ENCODE measurements around the gene TNS3. TPM values are rescaled to one million over a fixed set of nuclear protein-coding genes. Genes with fewer than 3 reads are reported as not detected.

Gene TNS3
- total RNA-seq, 2 donors from 2014 or later = 0.50 TPM; not detected in 1

DNA sequence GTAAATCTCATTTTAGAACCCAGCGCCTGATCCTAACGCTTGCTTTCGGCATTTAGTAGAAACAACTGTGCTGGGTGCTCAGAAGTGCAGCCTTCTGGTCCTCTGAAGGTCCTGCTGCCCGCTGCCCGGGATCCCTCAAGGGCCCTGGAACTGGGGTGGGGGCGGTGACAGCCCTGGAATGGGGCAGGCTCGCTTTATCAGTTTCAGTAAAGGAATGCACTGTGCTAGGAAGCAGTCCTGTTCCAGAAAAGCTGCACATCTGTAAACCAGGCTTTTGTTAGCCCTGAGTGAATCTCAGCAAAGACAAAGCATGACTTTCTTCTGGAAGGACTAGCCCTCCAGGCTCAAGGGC lies 254.6 kb downstream of the TNS3 start:
- ATAC-seq (no peak), DNase-seq (ENCODE audit: low spot score) (no peak)
- H3K9me3 Mint-ChIP-seq = no peaks in the 10 kb centered on the region
- H3K4me3 Mint-ChIP-seq = no peak overlapping the region
- no peak overlapping the region for H3K27ac Mint-ChIP-seq
- H3K36me3 Mint-ChIP-seq = no peaks in the 10 kb centered on the region
- H3K27me3 Mint-ChIP-seq = no peaks in the 10 kb centered on the region
- H3K4me1 Mint-ChIP-seq (ENCODE audit: low read depth in 2 of 2) = no peaks in the 10 kb centered on the region

DNA sequence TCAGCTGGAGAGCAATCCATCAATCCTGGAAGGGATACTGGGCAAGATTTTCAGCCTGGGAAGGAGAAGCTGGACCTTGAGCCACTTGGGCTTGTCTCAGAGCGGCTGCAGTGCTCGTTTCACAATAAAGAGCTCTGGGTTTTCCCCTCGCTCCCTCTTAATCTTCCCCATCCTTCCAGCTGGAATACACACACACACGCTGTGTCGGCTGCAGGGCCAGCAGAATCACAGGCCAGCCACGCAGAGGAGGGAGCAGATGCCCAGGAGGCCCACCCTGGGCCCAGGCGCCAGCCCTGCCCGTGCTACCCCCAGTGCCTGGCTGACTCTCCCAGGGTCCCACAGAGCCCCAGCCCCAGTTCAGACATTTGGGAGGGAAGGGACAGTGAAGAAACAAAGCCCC lies 255.1 kb downstream of the TNS3 start:
- DNase-seq (ENCODE audit: low spot score) = no peak
- Mint-ChIP-seq H3K9me3 (no peaks in the 10 kb centered on the region), H3K27ac (no peak overlapping the region), H3K4me3 (no peak overlapping the region), H3K36me3 (no peaks in the 10 kb centered on the region), H3K27me3 (no peaks in the 10 kb centered on the region), H3K4me1 (ENCODE audit: low read depth in 2 of 2) (no peaks in the 10 kb centered on the region)
- no peak for ATAC-seq

- H3K27me3 Mint-ChIP-seq = no peaks in the 10 kb centered on the region
- DNase-seq (ENCODE audit: low spot score) (no peak), ATAC-seq (no peak)
- no peak overlapping the region for H3K4me3 Mint-ChIP-seq
- no peak overlapping the region for H3K27ac Mint-ChIP-seq
- no peaks in the 10 kb centered on the region for H3K9me3 Mint-ChIP-seq
- no peaks in the 10 kb centered on the region for H3K4me1 Mint-ChIP-seq (ENCODE audit: low read depth in 2 of 2)
- no peaks in the 10 kb centered on the region for H3K36me3 Mint-ChIP-seq
Observed at GRCh38 chr7:47326220-47326619, 255.7 kb downstream of the TNS3 start.

DNA sequence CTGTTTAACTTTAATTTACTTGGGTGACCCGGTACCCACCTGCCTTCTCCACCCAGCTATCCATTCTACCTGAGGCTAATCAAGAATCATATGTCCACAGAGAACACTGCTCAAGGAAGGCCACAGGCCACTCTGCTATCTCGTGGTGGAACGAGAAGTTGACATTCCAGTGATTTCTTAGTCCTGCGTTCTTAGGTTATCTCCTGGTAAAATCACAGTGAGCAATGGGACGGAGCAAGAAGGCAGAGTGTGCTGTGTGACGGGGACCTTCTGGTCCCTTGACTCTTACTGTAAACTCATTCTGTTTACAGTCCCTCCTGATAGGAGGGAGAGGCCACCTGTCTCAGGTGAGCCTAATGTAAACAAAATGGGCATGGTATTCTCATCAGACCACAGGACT lies 256.6 kb downstream of the TNS3 start:
- H3K27ac Mint-ChIP-seq = no peak overlapping the region
- no peaks in the 10 kb centered on the region for H3K9me3 Mint-ChIP-seq
- H3K4me1 Mint-ChIP-seq (ENCODE audit: low read depth in 2 of 2) = no peaks in the 10 kb centered on the region
- no peak overlapping the region for H3K4me3 Mint-ChIP-seq
- H3K27me3 Mint-ChIP-seq = no peaks in the 10 kb centered on the region
- no peaks in the 10 kb centered on the region for H3K36me3 Mint-ChIP-seq
- DNase-seq (ENCODE audit: low spot score) (no peak), ATAC-seq (no peak)

DNA sequence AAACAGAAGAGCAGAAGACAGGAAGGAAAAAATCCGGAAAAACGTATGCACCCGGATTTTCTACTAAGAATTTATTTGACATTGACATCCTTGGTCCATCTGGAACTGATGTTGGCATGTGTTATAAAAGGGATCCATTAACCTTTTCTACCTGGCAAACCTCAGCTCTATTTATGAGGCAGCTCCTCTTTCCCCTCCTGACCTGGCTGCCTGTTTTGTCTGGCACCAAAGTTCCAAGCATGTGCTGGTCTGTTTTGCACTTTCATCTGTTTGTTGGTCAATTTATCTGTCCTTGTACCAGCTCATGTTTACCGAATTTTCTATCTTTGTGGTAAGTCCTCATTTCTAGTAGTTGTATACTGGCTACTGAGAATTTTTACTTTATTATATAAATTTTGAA lies 258.0 kb downstream of the TNS3 start:
- no peak overlapping the region for H3K27ac Mint-ChIP-seq
- H3K9me3 Mint-ChIP-seq = no peaks in the 10 kb centered on the region
- H3K27me3 Mint-ChIP-seq = no peaks in the 10 kb centered on the region
- no peak for DNase-seq (ENCODE audit: low spot score)
- no peaks in the 10 kb centered on the region for H3K4me1 Mint-ChIP-seq (ENCODE audit: low read depth in 2 of 2)
- ATAC-seq = no peak
- no peaks in the 10 kb centered on the region for H3K36me3 Mint-ChIP-seq
- H3K4me3 Mint-ChIP-seq = no peak overlapping the region

DNA sequence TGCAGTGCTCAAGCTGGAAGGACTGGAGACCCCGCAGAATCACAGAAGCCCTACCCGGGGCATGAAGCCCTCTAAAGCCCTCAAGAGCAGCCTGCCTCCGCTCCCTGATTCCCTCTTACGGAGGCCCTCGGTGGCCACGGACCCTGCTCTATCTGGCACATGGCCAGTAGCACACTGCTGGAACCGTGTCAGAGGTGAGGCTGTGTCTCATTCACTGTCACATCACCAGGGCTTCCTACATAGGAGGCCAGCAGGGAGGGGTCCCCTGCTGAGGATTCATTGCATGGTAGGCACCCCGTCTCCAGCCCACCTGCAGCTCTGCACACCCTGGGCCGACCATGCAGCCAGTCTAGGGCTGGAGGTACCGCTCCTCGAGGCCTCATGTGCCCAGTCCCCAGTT lies 259.2 kb downstream of the TNS3 start:
- H3K9me3 Mint-ChIP-seq = no peaks in the 10 kb centered on the region
- no peaks in the 10 kb centered on the region for H3K4me1 Mint-ChIP-seq (ENCODE audit: low read depth in 2 of 2)
- no peak overlapping the region for H3K4me3 Mint-ChIP-seq
- no peaks in the 10 kb centered on the region for H3K36me3 Mint-ChIP-seq
- peaks cover 0 to 5% of the 10 kb centered on the region in 2 donors for H3K27me3 Mint-ChIP-seq
- ATAC-seq = peak; percentile 33 to 43
- H3K27ac Mint-ChIP-seq = no peak overlapping the region
- no peak for DNase-seq (ENCODE audit: low spot score)

- Mint-ChIP-seq H3K36me3 (no peaks in the 10 kb centered on the region), H3K27me3 (peaks cover 7 to 11% of the 10 kb centered on the region in 2 donors), H3K9me3 (no peaks in the 10 kb centered on the region), H3K4me3 (no peak overlapping the region), H3K27ac (no peak overlapping the region), H3K4me1 (ENCODE audit: low read depth in 2 of 2) (no peaks in the 10 kb centered on the region)
- no peak for ATAC-seq
- DNase-seq (ENCODE audit: low spot score) = no peak
Observed at GRCh38 chr7:47320296-47320695, 261.6 kb downstream of the TNS3 start.

GRCh38 chr7:47318395-47319182 lies 263.3 kb downstream of the TNS3 start:
- Mint-ChIP-seq H3K4me3 (no peak overlapping the region), H3K27ac (no peak overlapping the region), H3K9me3 (no peaks in the 10 kb centered on the region), H3K36me3 (no peaks in the 10 kb centered on the region), H3K4me1 (ENCODE audit: low read depth in 2 of 2) (no peaks in the 10 kb centered on the region), H3K27me3 (peaks cover 9 to 13% of the 10 kb centered on the region in 2 donors)
- no peak for DNase-seq (ENCODE audit: low spot score)
- no peak for ATAC-seq

DNA sequence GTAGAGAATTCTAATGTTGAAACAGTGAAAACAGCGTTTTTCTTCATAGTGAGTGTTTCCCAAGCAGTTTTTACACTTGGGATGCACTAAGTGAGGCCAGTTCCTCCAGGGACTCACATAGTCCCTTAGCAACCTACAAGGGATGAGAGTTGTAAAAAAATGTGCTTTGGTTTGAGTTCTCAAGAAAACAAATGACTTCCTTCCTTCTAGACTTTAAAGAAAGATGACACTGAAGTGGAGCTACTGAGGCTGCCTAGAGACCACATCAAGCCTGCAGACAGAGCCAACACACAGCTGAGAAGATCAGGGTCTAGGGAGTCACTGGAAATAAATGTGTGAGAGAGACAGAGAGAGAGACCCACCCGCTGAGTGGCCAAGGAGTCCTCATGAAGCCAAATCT lies 264.4 kb downstream of the TNS3 start:
- no peak for DNase-seq (ENCODE audit: low spot score)
- ATAC-seq = no peak
- H3K4me1 Mint-ChIP-seq (ENCODE audit: low read depth in 2 of 2) = no peaks in the 10 kb centered on the region
- H3K27me3 Mint-ChIP-seq = peaks cover 11 to 13% of the 10 kb centered on the region in 2 donors
- H3K36me3 Mint-ChIP-seq = no peaks in the 10 kb centered on the region
- H3K9me3 Mint-ChIP-seq = no peaks in the 10 kb centered on the region
- no peak overlapping the region for H3K4me3 Mint-ChIP-seq
- no peak overlapping the region for H3K27ac Mint-ChIP-seq

GRCh38 chr7:47314728-47315607 lies 266.9 kb downstream of the TNS3 start:
- Mint-ChIP-seq H3K36me3 (no peaks in the 10 kb centered on the region), H3K27ac (no peak overlapping the region), H3K9me3 (no peaks in the 10 kb centered on the region), H3K4me3 (no peak overlapping the region), H3K27me3 (peaks cover 11 to 13% of the 10 kb centered on the region in 2 donors), H3K4me1 (ENCODE audit: low read depth in 2 of 2) (no peaks in the 10 kb centered on the region)
- DNase-seq (ENCODE audit: low spot score) (no peak), ATAC-seq (peak in 1 of 2 donors; percentile 22)

DNA sequence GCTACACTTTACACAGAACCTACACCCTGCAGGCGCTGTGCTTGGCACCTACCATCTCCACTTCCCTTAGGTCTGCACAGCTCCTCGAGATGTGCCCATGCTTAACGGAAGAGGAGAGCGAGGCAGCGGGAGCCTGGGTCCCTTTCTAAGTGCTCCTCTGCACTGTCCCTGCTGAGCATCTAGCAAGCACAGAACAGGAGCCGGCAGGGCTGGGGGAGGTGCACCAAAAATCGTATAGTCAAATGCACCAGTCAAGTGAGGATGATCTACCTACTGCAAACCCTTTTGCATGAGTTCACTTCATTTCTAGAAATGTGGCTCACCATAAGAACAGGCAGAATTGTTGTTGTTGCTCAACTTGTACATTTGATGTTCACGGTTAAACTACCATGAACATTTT lies 267.7 kb downstream of the TNS3 start:
- ATAC-seq = no peak

DNA sequence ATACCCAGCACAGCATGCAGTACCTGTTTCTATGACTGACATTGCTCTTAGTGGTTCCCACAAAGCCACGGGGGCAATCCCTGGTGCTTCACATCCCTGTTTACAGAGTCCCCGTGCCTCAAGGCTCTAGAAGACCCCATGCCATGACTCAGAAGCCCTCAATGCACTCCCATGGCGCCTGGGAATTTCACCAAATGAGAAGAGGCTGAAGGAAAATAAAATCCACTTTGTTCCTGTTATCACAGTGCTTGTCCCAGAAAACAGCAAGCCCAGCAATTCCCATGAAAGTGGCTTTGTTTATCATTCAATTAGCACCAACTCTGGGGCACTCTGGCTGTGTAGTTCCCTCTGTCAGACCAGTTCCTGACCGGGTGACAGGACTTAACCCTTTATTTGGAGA lies 268.3 kb downstream of the TNS3 start:
- H3K4me3 Mint-ChIP-seq = no peak overlapping the region
- ATAC-seq (no peak), DNase-seq (ENCODE audit: low spot score) (no peak)
- no peak overlapping the region for H3K27ac Mint-ChIP-seq
- no peaks in the 10 kb centered on the region for H3K4me1 Mint-ChIP-seq (ENCODE audit: low read depth in 2 of 2)
- peaks cover 4% of the 10 kb centered on the region for H3K9me3 Mint-ChIP-seq
- H3K27me3 Mint-ChIP-seq = peaks cover 11 to 18% of the 10 kb centered on the region in 2 donors
- no peaks in the 10 kb centered on the region for H3K36me3 Mint-ChIP-seq

More for the DNA sequence above, 267.7 kb downstream of the TNS3 start:
- H3K27me3 Mint-ChIP-seq = peaks cover 11 to 13% of the 10 kb centered on the region in 2 donors
- H3K36me3 Mint-ChIP-seq = no peaks in the 10 kb centered on the region
- H3K4me1 Mint-ChIP-seq (ENCODE audit: low read depth in 2 of 2) = no peaks in the 10 kb centered on the region
- H3K27ac Mint-ChIP-seq = no peak overlapping the region
- H3K4me3 Mint-ChIP-seq = no peak overlapping the region
- no peak for DNase-seq (ENCODE audit: low spot score)
- no peaks in the 10 kb centered on the region for H3K9me3 Mint-ChIP-seq

GRCh38 chr7:47311891-47312290 lies 270.0 kb downstream of the TNS3 start:
- no peak for ATAC-seq
- H3K4me1 Mint-ChIP-seq (ENCODE audit: low read depth in 2 of 2) = no peaks in the 10 kb centered on the region
- no peak for DNase-seq (ENCODE audit: low spot score)
- H3K9me3 Mint-ChIP-seq = peaks cover 5% of the 10 kb centered on the region
- H3K36me3 Mint-ChIP-seq = no peaks in the 10 kb centered on the region
- H3K4me3 Mint-ChIP-seq = no peak overlapping the region
- no peak overlapping the region for H3K27ac Mint-ChIP-seq
- H3K27me3 Mint-ChIP-seq = peaks cover 6 to 21% of the 10 kb centered on the region in 2 donors

DNA sequence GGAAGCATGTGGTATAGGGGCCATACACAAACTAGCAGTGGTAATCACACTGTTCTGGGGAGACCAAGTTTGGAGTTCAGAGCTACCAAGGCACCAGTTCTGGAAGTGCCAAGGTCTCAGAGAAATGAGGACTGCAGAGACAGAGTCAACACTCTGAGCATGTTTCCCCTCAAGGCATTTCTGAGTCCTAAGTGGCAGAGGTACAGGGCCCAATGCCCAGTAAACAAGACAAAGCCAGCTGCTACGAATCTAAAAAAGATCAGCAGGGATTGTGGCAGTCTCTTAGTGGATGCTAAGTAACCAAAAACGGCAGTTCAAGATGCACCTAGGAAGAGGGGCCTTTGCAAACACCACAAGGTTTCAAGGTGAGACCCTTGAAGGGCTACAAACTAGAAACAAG lies 271.9 kb downstream of the TNS3 start:
- ATAC-seq (no peak), DNase-seq (ENCODE audit: low spot score) (no peak)
- H3K4me3 Mint-ChIP-seq = no peak overlapping the region
- no peaks in the 10 kb centered on the region for H3K4me1 Mint-ChIP-seq (ENCODE audit: low read depth in 2 of 2)
- peaks cover 5% of the 10 kb centered on the region for H3K9me3 Mint-ChIP-seq
- no peaks in the 10 kb centered on the region for H3K36me3 Mint-ChIP-seq
- peaks cover 2 to 8% of the 10 kb centered on the region in 2 donors for H3K27me3 Mint-ChIP-seq
- no peak overlapping the region for H3K27ac Mint-ChIP-seq

Measured in natural killer cell treated with Interleukin-12 subunit alpha and Interleukin-12 subunit beta and Interleukin-15 and Interleukin-18, amount 100 ng/mL, for 72 hours (primary cell).